ENCODE measurements around the gene PARD3B.

- TF ChIP-seq POLR2A (IDR thresholded peaks at IDR 0.05; ENCODE audit: control extremely low read depth in 1 of 2, low read depth in 2 of 2, low read length in 2 of 2), result no peak
- no peak for TF ChIP-seq CTCF (IDR thresholded peaks at IDR 0.05; ENCODE audit: control extremely low read depth in 1 of 3, insufficient read depth in 1 of 3, low read depth in 1 of 3, low read length in 3 of 3)
Observed at GRCh38 chr2:205580212-205580987, 1035.1 kb downstream of the PARD3B start.

Data from H1 (cell line).